ENCODE data around the gene TSHZ1. TPM values are rescaled to one million over a fixed set of nuclear protein-coding genes. Genes with fewer than 3 reads are reported as not detected.

Gene TSHZ1
- total RNA-seq, 1 donor from 2014 or later: 24.7 TPM

DNA sequence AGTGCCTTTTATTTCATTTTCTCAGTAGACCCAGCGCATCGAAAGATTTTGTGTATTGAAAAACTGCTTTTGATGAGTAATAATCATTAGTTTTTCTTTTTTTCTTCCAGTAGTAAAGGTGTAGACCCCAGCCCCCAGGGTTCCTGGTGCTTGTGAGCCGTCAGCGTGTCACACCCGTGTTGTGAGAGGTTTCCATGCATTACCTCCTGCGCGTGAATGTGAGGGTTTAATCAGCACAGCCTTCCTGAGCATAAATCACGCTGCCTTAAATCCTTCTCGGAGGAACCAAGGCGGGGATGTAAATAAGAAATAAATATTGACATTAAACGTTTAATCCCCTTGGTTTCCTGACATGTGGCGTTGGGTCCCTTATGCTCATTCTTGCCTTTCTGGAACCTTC is 24.3 kb downstream of the TSHZ1 start:
- ATAC-seq: no peak
- no peak for DNase-seq
- intact Hi-C loops (cut with micrococcal nuclease): no loop called here

DNA sequence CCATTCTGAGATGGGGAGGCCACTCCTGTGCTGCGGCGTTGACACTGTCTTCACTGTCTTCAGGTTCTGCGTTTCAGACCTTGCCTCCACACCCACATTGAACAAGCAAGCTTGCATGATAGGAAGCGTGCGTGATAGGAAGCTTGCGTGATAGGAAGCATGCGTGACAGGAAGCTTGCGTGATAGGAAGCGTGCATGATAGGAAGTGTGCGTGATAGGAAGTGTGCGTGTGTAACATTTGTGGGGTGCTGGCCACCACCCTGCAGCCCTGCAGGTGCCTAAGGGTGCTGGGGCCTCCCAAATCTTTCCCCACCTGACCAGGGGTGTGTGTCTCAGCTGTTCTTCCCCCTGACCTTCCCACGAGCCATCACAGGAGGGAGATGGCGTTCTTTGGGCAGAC is 25.3 kb downstream of the TSHZ1 start:
- intact Hi-C loops (cut with micrococcal nuclease): no loop called here
- no peak for DNase-seq
- ATAC-seq: no peak

DNA sequence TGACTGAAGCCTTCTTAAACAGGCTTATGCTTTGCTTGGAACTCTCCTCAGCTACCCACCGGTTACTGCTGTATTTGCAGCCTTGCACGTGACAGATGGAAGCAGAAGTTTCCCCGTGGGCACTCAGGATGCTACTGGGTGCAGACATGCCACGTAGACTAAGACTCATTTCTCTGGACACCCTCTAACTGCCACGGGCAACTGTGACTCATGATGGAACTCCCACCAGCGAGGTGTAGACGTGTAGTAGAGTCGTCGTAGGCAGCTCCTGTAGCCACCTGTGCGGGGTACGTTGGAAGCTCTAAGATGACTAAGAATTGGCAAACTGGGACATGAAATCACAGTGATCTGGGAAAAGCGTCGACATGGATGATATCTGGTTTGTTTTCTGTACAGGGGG is 27.5 kb downstream of the TSHZ1 start:
- no peak for ATAC-seq
- intact Hi-C loops (cut with micrococcal nuclease): no loop called here
- DNase-seq: no peak

DNA sequence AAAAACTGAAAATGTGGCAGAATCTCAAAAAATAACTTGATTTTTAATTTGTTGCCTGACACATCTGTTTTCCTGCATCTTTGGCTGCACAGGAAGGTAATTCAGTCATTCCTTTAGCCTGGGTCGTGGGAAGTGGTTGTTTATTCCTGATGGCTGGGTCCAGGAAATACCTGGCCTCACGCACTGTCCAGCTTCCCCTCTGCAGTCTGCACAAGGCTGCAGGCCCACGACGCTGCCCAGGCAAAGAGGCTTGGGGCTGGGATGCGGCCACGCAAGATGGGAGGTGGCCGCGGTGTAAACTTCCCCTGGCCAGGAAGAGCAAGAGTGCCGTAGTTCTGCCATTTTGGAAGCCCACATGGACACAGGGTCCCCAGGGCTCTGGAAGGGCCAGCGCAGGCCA is 28.2 kb downstream of the TSHZ1 start:
- no peak for DNase-seq
- intact Hi-C loops (cut with micrococcal nuclease): no loop called here
- ATAC-seq: no peak

DNA sequence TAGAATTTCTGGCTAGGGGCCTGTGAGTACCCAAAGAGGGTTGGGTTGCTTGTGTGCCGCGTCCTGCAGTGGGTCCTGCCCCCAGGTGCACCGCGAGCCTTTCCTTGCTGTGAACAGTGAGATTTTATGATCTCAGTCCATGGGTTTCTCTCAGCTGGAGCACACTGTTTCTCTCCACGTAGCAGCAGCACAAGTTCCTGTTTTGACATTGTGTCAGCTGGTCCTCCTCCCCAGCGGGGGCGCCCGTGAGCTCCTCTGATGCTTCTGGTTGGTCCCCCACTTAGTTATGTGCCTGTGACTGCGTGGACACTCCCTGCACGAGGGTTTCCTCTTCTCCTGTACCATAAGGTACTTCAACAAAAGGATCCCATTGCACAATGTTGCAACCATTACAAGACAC is 29.8 kb downstream of the TSHZ1 start:
- ATAC-seq: no peak
- intact Hi-C loops (cut with micrococcal nuclease): no loop called here
- no peak for DNase-seq

DNA sequence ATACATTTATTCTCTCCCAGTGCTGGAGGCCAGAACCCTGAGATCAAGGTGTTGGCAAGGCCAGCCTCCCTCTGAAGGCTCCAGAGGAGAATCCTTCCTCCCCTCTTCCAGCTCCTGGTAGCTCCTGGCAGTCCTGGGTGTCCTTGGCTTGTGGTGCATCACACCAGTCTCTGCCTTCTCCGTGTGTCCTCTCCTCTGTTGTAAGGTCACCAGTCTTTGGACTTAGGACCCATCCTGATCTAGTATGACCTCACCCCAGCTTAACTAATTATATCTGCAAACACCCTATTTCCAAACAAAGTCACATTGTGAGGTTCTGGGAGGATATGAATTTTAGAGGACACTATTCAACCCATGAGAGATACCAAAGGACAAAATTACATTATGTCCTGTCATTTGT is 31.1 kb downstream of the TSHZ1 start:
- no peak for DNase-seq
- intact Hi-C loops (cut with micrococcal nuclease): no loop called here
- no peak for ATAC-seq

DNA sequence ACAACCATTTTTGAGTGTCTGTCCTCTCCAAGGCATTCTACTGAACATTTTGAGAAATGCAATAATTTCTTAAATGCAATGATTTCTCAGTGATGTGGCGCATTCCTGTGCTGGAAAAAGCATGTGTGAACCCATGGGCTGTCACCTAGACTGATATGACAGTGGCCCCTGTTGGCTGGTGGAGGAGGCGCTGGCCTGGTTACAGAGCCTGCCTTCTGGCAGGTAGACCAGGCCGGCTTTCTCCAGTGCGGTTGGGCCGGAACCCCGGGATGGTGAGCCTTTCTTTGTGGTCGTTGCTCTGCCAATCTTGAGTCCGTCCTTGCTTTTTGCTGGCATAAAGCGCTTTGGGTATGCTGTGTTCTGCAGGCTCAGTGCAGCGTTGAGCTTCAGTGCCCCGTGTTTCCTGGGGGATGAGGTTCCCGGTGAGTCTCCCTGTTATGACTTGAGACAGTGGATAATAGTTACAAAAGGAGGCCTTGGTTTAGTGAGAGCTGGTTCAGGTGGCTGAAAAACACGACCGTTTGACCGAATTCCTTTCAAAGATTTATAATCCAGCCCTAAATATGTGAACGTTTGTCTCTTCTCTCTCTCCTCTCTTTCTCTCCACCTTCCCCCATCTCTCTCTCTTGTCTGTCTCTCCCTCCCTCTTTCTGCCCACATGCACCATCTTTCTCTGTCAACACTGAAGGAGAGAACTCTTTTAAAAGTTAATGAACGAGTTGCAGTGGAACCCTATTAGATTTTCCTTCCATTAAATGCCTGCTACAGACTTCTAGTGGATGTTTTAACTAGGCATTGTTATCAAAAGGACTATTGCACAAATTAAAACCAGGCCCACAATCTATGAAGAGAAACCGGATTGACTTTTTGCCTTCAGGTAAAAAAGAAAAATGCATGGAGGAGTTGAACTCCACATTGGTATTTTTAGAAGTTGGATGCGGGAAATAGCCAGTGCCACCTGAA is 34.0 kb downstream of the TSHZ1 start:
- DNase-seq (peak; percentile 55), ATAC-seq (peak; percentile 69)
- intact Hi-C loops (cut with micrococcal nuclease): no loop called here

DNA sequence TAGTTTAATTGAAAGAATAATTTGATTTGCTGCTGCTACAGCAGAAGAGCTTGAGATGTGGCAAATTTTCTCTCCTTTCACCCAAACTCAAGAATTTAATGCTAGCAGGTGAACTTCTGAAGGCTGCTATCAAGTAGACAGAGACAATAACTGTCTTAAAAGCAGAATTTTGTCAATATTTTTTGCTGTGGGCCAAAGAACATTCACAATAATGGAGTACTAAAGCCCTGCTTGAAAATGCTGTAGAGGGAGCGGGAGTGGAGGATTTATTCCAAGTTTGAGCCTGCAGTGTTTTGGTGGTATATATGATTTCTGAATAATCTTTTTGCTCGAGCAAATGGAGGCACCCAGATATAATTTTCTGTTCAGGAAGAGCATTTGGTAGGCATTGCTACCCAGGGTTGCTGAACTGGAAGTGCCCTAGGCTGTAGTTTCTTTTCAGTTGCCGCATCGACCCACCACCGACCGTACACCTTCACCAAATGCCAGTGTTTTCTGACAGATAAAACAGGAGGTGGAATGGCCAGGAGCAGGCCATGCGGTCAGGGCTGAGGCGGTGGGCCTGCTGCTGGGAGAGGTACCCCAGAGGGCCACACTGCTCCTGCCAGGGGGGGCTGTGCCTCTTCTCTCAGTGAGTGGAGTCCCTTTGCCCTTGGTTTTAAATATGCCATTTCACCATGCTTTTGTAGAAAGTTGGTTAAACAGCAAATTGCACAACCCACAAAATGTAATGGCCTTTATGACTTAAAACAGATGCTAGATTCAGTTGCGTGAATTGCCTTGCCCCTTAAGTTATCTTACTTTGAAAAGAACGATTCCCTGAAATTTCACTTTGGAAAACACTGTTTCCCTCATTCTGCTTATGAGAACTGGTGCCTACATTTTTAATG is 36.4 kb downstream of the TSHZ1 start:
- intact Hi-C loops (cut with micrococcal nuclease): no loop called here
- ATAC-seq: peak; percentile 7
- DNase-seq: no peak

DNA sequence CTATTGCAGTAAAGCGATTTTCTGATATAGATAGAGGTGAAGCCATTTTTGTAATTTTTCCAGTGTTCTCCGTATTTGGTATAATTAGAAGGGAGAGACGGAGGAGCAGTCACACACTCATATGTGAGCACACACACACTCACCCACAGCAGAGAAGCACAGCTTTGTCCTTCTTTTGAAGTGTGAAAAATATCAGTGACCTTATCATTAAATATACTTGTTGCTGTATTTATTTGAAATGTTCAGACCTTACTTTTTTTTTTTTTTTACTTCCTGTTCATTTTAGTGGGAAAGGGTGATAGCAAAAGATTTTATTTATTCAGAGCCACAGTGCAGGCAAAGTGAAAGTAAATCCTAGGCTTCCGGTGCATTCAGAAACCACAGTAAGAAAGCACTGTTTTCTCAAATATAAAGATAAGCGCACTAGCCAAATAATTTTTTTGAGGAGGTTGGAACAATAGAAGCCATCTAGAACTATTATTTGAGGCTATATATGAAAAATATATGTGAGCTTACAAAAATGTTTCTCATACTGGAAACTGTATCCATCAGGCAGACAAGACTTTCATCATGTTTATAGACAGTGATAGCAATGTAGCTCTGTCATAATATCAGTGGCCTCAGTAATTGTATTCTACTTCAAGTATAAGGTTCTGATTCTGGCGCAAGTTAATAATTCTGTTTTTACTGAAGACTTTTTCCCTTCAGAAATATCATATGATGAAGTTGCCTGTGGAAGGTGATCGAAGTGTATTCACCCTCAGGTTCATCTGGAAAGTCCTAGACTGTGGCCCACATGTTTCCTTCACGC is 37.2 kb downstream of the TSHZ1 start:
- ATAC-seq: peak; percentile 63
- no peak for DNase-seq
- intact Hi-C loops (cut with micrococcal nuclease): no loop called here

GRCh38 chr18:75248426-75249174 is 38.0 kb downstream of the TSHZ1 start:
- DNase-seq: no peak
- ATAC-seq: no peak
- intact Hi-C loops (cut with micrococcal nuclease): no loop called here

- no peak for DNase-seq
- ATAC-seq: no peak
- intact Hi-C loops (cut with micrococcal nuclease): no loop called here
Measured at GRCh38 chr18:75249175-75249518, 38.5 kb downstream of the TSHZ1 start.

- no peak for ATAC-seq
- intact Hi-C loops (cut with micrococcal nuclease): no loop called here
- DNase-seq: no peak
Measured at GRCh38 chr18:75249672-75250470, 39.3 kb downstream of the TSHZ1 start.

GRCh38 chr18:75250471-75250821 is 39.8 kb downstream of the TSHZ1 start:
- DNase-seq (no peak), ATAC-seq (no peak)
- intact Hi-C loops (cut with micrococcal nuclease): no loop called here

DNA sequence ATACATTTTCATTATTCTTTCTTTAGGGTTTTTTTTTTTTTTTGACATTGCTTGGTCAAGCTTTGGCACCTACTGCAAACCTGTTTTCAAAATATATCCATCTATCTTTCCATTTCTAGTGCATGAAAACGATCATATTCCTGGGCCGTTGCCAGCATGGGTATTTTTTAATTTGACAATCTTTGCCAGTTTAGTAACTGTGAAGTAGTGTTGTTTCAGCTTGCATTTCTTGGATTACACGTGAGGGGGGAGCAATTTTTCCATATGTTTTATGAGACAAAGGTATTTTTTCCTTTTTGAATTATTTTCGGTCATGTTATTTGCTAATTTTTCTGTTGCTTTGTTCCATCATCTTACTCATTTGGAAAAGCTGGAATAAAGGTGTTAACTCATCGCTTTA is 40.9 kb downstream of the TSHZ1 start:
- ATAC-seq: no peak
- intact Hi-C loops (cut with micrococcal nuclease): no loop called here
- no peak for DNase-seq

DNA sequence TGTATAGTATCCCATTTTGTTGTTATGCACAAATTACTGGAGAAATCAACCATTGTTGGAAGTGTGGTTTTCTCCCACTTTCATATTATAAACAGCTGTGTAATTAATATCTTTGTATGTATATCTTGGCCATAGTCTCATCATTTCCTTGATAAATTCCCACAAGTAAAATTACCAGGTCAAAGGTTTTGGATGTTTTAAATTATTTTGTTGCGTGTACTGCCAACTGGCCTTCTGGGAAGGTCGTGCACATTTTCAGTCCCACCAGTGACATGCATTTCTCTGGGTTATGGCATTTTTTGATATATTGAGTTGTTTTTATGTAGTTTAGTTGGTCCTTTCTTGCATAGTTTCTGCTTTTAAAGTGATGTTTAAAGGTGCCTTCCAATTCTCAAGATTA is 41.5 kb downstream of the TSHZ1 start:
- no peak for ATAC-seq
- intact Hi-C loops (cut with micrococcal nuclease): no loop called here
- DNase-seq: no peak

DNA sequence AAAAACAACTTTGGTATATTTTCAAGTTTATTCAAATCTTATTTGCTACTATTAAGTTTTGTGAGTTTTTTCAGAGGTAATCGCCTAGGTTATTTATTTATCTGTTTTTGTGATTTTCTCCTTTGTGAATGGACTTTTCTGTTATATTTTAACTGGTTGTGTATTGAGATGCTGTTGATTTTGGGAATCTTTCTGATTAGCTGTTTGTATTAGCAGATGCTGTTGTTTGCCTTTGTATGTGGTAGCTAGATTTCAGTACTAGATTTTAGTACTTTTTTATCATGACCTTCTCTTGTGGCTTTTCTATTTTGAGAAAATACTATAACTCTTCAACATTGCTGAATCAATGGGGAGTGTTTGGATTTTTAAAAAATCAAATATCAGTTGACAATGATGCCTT is 42.4 kb downstream of the TSHZ1 start:
- intact Hi-C loops (cut with micrococcal nuclease): no loop called here
- DNase-seq: no peak
- no peak for ATAC-seq

DNA sequence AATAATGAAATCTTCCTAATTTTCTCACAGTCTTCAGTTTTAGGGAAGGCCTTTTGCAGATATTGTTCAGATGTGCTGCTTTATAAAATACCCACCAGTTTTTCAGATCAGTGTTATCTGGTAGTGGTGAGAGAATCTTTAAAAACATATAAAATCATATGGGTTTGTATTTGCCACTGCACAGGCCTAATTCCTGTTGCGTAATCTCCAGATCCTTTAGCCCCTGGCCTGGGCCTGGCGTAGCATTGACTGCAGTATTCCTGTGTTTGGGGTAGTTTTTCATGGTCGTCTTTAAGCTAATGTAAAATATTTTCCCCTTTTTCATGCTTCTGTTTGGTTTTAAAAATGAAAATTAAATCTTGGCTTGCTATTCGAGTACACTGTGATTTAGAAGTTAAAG is 43.2 kb downstream of the TSHZ1 start:
- DNase-seq (no peak), ATAC-seq (peak; percentile 74)
- intact Hi-C loops (cut with micrococcal nuclease): no loop called here

GRCh38 chr18:75255094-75255493 is 44.5 kb downstream of the TSHZ1 start:
- ATAC-seq: no peak
- intact Hi-C loops (cut with micrococcal nuclease): no loop called here

More at GRCh38 chr18:75255094-75255493, 44.5 kb downstream of the TSHZ1 start:
- DNase-seq: no peak

All from left ventricle myocardium superior (tissue), 1 donor.